G401.6 (cell line): ENCODE data around the gene LRATD1.
"Not testable (repeated sequence)": the region's sequence is repeated elsewhere in the genome, so short reads cannot be mapped to it uniquely, and the experiment has no call there.

Experiments used
- FAIRE-seq: peaks from 2 replicates; lab custom pipeline; 2012; peaks lifted over from hg19 to GRCh38; lab: Jason Lieb, UNC

LRATD1 gene, protein sequence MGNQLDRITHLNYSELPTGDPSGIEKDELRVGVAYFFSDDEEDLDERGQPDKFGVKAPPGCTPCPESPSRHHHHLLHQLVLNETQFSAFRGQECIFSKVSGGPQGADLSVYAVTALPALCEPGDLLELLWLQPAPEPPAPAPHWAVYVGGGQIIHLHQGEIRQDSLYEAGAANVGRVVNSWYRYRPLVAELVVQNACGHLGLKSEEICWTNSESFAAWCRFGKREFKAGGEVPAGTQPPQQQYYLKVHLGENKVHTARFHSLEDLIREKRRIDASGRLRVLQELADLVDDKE

GRCh38 chr2:14632133-14632936, at the start of gene LRATD1:
LRATD1 (plus strand) TSS chr2:14632717; CDS start chr2:14633980, 1,263 bp downstream.
- no peak for FAIRE-seq

DNA sequence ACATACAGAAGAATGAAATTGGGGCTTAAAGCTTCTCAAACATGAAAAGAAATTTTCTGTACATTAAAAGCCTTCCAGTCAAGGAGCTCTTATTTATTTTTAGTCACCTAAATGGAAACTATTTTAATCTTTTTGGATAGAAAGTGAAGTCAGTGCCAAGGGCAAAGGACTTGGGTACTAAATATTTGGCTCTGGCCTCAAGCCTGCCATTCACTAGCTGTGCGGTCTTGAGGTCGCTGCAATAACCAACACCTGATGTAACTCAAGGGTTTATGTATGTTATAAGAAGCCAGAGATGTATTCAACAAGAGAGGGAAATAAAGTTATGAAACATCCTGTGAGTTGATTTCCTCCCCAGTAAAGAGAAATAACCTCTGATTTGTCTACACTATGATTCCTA, 49.5 kb upstream of the LRATD1 start:
- no peak for FAIRE-seq

DNA sequence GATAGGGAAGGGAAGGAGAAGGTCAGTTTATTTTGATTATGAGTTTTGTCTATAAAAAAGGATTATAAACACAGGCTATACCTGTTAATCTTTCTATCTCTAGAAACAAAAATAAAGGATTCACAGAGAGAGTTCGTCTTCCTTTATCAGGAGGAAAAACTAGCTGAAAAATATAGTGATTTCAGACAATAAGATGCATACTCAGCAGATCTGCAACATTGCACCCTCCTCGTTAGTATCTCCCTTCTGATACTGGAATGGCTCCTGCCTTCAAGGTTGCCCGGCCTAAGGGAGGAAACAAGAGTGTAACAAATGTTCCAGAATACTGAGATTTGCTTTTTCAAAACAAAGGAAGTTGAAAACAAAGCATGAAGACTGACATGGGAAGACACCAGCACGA, 48.7 kb upstream of the LRATD1 start:
- no peak for FAIRE-seq

DNA sequence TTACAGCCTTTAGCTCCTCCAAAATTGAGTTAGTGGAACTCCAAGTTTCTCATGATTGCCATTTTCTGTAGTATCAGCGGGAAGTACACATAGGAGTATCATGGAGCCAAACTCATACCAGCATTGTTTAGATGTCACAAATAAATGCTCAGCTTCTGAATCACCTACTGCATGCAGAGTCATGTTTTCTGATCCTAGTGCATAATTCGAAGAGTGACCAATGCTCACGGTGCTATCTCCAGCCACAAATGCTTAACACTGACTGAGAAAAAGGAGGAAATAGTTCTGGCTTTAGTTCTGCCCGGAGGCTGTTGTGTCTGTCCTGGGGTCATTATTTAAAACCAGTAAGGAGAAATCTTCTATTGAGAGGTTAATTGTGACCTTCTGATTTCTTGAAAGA, 45.4 kb upstream of the LRATD1 start:
- FAIRE-seq, result no peak

- FAIRE-seq, result no peak
These were observed 31.3 kb upstream of the LRATD1 start for GRCh38 chr2:14601156-14601770.

DNA sequence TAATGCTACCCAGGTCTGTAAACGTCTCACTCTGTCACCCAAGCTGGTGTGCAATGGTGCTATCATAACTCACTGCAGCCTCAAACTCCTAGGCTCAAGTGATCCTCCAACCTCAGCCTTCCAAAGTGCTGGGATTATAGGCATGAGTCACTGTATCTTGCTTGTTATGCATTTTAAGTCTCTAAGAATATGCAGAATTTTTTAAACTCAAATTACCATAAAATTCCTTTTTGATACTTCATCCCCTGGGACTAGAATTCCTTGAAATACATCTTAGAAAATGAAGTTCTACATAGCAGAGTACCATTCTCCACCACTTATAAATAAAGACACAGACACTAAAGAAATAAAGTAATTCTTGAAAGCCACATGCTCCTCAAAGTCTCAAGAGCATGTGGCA, 30.2 kb upstream of the LRATD1 start:
- no peak for FAIRE-seq

GRCh38 chr2:14603676-14604075, 28.8 kb upstream of the LRATD1 start:
- FAIRE-seq, result no peak

DNA sequence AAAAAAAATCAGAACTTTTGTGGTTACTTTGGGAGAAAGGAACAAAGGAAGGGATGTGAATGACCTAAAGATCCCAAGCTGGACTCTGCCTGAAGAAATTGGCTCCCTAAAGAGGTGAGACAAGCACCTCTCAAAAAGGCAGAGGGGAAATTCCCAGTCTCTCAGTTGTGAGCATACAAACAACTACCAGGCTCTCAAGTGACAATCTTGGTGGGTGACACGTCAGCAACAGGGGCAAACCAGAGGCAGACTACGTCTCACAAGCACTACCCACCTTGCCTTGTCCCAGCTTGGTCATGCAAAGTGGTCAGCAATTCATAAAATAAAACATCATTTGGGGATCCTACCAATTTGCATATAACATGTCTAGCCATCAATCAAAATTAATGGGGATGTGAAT, 24.3 kb upstream of the LRATD1 start:
- FAIRE-seq, result no peak

DNA sequence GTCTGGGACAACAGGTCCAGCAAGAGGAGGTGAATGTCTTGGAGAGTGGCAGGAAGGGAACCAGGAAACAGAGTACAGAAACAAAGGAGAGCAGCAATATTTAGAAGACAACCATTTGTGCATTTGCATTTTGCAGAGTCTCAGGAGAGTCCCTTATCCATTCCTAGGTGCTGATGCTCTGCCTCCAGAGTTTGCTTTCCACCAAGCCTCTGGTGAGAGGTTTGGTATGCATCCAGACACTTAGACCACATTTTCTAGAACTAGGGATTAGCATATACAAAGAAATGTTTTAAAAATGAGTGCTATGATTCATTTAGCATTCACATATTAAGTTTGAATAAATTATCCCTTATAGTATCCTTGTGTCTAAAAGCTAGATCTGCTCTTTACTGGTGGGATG, 18.5 kb upstream of the LRATD1 start:
- no peak for FAIRE-seq

GRCh38 chr2:14615121-14615520, 17.4 kb upstream of the LRATD1 start:
- no peak for FAIRE-seq

DNA sequence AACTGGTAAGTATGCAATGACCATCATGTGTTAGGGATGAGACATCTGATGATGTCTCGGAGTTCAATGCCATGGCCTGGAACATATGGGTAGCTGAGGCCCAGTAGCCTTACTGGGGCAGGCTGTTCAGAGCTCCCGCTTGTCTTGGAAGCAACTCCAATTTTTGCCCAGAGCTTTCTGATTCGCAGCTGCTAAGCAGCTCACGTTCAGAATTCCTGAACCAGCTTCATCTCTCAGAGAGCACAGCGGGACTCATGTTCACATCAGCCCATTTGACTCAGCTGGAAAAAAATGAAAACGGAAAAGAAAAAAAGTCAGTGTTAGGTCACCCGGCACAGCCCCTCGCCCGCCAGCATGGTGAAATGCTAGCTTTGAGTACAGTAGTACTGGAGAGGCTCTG, 16.8 kb upstream of the LRATD1 start:
- no peak for FAIRE-seq

- FAIRE-seq, result no peak
These were observed 16.2 kb upstream of the LRATD1 start for GRCh38 chr2:14616342-14616741.

DNA sequence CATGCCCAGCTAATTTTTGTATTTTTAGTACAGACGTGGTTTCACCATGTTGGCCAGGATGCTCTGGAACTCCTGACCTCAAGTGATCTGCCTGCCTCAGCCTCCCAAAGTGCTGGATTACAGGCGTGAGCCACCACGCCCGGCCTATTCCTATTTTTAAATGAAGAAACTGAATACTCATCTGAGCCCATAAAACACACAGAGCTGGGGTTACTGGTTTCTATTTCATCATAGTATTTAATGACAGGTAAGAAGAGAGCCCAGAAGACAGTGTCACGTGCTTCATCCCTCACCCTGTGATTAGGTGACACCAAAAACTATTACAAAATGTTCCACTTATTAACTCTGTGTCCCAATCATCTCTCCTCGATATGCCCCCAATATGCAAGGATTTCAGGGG, 15.6 kb upstream of the LRATD1 start:
- FAIRE-seq, result no peak

DNA sequence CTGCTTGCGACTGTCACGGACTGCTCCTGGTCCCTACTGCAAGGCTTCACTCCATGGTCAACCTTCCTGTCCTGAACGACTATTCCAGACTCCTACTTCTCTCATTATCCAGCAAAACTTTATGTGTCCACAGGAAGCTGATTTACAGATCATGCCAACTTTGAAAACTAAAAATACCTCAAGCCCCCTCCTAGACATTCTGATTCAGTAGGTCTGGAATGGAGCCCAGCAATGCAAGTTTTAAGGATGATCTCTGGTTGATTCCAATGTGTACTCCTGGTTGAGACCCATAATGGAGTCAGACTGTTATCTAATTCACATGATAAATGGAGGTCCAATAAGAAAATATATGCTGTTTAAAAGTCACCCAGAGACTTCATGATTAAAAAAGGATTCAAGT, 13.1 kb upstream of the LRATD1 start:
- FAIRE-seq, result no peak

- FAIRE-seq, result no peak
These were observed 11.4 kb upstream of the LRATD1 start for GRCh38 chr2:14621114-14621513.

DNA sequence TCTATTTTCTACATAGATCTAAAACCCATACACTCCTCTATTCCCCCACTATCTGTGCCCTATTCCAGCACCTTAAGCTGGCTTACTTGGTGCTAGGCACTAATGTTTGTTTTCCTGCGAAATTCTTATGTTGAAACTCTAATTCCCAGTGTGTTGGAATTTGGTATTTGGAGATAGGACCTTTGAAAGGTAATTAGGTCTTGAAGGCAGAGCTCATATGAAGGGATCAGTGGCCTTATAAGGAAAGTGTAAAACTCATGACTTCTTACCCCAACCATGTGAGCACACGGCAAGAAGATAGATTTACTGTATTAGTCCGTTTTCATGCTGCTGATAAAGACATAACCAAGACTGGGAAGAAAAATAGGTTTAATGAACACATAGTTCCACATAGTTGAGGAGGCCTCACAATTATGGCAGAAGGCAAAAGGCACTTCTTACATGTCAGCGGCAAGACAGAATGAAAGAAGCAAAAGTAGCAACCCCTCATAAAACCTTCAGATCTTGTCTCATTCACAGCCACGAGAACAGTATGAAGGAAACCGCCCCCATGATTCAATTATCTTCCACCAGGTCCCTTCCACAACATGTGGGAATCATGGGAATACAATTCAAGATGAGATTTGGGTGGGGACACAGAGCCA, 10.5 kb upstream of the LRATD1 start:
- no peak for FAIRE-seq

- FAIRE-seq, result not testable (repeated sequence)
These were observed 10.0 kb upstream of the LRATD1 start for GRCh38 chr2:14622550-14622939.

DNA sequence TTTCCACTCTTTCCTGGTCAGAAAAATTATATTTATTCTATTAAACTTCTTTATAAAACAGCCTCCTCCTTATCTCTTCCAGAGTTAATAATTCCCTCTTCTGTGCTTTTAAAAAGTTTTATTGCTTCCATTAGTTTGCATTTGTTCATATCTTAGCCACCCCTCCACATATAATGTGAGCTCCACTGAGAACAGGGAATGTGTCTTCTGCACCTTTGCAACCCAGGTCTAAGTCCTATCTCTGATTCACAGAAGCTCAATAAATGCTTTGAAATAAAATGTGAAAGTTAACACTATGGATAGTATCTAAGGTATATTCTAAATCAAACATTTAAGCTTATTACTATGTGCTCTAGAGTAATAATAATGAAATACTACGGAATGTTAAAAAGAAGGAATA, 9.3 kb upstream of the LRATD1 start:
- FAIRE-seq, result no peak

DNA sequence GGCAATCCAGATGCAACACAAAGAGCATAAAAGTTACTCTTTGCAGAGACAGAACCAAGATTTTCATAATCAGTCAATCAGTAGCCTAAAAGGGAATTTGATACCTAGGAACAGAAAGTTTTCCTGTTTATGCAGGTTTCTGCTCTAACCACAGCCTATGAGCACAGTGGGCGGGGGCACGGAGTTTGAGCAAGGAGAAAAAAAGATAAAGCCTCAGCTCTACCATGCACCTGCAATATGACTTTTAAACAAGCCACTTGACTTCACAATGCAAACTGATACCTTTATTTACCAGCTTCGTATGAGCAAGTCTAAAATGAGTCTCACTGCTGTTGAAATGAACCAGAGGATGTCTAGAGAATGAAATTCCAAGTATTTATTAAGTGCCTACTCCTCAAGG, 5.6 kb upstream of the LRATD1 start:
- no peak for FAIRE-seq

- FAIRE-seq, result no peak
These were observed 3.6 kb upstream of the LRATD1 start for GRCh38 chr2:14628901-14629300.

DNA sequence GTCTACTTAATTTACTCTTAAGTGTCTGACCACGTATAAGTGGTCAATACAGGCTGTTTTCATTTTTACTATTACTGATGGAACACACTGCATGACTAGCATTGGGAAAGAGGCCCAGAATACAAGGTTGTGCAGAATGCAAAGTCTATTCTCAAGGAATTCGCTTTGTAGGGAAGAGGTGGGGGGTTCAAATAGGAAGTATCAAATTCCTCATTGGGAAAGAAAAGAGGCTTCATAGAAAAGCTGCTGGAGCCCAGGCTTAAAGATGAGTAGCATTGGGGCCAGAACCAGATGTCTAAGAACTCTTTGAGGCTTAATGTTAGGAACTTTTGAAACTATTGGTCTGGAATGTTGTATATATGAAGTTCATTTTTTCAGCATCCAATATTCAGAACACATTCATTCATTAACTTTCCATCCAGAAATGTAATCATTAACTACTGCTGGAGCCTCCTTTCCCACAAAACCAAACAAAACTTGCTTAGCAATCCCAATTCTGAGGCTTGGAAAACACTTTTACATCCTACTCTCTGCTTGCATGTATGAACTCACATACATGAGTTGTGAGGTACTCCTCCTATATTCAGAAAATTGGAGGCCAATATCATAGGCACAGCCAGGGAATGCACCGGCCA, 994 bp upstream of the LRATD1 start:
- FAIRE-seq, result no peak

DNA sequence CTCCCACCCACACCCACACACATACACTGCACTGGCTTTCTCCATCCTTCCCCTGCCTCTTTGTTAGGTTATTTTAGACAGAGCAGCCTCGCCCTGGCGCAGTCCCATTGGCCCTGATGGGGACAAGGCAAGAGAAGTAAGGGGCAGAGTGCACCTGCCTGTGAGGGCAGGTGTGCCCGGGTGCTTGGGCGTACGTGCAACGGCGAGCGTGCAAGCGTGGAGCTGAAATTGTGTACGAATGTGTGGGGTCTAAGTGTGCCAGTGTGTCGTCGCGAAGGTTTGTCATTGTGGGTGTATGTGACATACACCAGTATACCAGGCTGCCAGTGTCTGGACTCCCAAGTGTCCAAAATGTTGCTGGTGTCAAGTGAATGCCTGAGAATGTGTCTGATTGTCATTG, 544 bp downstream of the LRATD1 start:
- no peak for FAIRE-seq
